ENCODE results near the gene FLCN. TPM values are rescaled to one million over a fixed set of nuclear protein-coding genes. Genes with fewer than 3 reads are reported as not detected.

FLCN gene
- total and polyA plus RNA-seq, 2 experiments from 2014 or later, result 12.1 to 36.6 TPM

DNA sequence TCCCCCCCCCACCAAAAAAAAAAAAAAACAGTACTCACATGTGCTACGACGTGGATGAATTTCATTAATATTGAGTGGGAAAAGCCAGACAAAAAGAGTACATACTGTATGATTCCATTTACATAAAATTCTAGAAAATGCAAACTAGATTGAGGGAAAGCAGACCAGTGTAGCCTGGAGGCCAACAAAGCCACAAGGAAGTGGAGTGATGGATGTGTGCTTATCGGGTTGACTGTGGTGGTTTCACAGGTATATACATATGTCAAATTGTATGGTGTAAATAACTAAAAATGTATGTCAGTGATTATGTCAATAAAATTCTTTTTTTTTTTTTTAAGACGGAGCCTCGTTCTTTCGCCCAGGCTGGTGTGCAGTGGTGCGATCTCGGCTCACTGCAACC lies 29.0 kb downstream of the FLCN start (continued):
- no peak for TF ChIP-seq JUNB (IDR thresholded peaks at IDR 0.05; ENCODE audit: unreplicated experiment)

DNA sequence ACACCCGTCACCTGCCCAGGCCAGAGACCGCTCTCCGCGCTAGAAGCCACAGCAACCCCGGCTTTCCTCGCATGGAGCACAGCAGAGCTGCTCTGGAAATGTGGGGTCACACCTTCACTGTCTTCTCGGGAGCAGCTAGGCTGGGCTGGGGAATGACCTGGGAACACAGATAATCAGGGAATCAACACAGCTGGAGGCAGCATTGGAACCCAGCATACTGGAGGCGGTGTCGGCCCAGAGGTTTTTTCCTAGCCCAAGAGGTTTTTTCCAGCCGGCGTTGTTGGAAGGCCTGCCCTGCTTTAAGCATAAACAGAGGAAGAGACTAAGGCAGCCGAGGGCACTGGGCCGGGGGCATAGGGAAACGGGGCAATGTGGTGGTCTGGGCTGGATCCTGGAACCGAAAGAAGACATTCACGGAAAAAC lies 30.0 kb downstream of the FLCN start:
- Histone ChIP-seq H3K79me2 (replicated peaks; ENCODE audit: insufficient read depth) (no peaks in the 10 kb centered on the region), H3K4me1 (ENCODE audit: insufficient read depth) (no peaks in the 10 kb centered on the region), H3K9me2 (ENCODE audit: insufficient read depth) (no peaks in the 10 kb centered on the region), H2AFZ (no peak overlapping the region), H3K27me3 (ENCODE audit: insufficient read depth) (no peaks in the 10 kb centered on the region), H3K27ac (ENCODE audit: low read depth) (no peak overlapping the region), H3K4me2 (no peak overlapping the region), H3F3A (replicated peaks; ENCODE audit: low read depth) (peaks cover 6% of the 10 kb centered on the region; the same call in 1 of the 2 replicates), H3K4me3 (no peak overlapping the region), H4K20me1 (replicated peaks; ENCODE audit: insufficient read depth) (no peaks in the 10 kb centered on the region; the same call in 1 of the 2 replicates), H3K36me3 (ENCODE audit: insufficient read depth) (no peaks in the 10 kb centered on the region)
- DNase-seq (ENCODE audit: low spot score) (no peak), ATAC-seq (no peak)
- Mint-ChIP-seq H3K36me3 (ENCODE audit: low read depth) (no peaks in the 10 kb centered on the region; the same call in 2 of the 3 replicates), H3K4me1 (no peaks in the 10 kb centered on the region; the same call in 2 of the 3 replicates), H3K9me3 (no peaks in the 10 kb centered on the region), H3K27me3 (ENCODE audit: insufficient read depth, low read depth, poor library complexity) (peaks cover 19% of the 10 kb centered on the region), H3K27ac (no peak overlapping the region), H3K4me3 (no peak overlapping the region)
- no peak for TF ChIP-seq CREB1 (CRISPR knock-in tag; IDR thresholded peaks at IDR 0.05; ENCODE audit: low read depth)
- no peak for TF ChIP-seq JUNB (IDR thresholded peaks at IDR 0.05; ENCODE audit: unreplicated experiment)
- TF ChIP-seq EZH2 (IDR thresholded peaks at IDR 0.05; ENCODE audit: low read depth, unreplicated experiment), result no peak
- TF ChIP-seq ZNF114 (CRISPR knock-in tag; IDR thresholded peaks at IDR 0.05), result no peak
- TF ChIP-seq, protein P1, sequence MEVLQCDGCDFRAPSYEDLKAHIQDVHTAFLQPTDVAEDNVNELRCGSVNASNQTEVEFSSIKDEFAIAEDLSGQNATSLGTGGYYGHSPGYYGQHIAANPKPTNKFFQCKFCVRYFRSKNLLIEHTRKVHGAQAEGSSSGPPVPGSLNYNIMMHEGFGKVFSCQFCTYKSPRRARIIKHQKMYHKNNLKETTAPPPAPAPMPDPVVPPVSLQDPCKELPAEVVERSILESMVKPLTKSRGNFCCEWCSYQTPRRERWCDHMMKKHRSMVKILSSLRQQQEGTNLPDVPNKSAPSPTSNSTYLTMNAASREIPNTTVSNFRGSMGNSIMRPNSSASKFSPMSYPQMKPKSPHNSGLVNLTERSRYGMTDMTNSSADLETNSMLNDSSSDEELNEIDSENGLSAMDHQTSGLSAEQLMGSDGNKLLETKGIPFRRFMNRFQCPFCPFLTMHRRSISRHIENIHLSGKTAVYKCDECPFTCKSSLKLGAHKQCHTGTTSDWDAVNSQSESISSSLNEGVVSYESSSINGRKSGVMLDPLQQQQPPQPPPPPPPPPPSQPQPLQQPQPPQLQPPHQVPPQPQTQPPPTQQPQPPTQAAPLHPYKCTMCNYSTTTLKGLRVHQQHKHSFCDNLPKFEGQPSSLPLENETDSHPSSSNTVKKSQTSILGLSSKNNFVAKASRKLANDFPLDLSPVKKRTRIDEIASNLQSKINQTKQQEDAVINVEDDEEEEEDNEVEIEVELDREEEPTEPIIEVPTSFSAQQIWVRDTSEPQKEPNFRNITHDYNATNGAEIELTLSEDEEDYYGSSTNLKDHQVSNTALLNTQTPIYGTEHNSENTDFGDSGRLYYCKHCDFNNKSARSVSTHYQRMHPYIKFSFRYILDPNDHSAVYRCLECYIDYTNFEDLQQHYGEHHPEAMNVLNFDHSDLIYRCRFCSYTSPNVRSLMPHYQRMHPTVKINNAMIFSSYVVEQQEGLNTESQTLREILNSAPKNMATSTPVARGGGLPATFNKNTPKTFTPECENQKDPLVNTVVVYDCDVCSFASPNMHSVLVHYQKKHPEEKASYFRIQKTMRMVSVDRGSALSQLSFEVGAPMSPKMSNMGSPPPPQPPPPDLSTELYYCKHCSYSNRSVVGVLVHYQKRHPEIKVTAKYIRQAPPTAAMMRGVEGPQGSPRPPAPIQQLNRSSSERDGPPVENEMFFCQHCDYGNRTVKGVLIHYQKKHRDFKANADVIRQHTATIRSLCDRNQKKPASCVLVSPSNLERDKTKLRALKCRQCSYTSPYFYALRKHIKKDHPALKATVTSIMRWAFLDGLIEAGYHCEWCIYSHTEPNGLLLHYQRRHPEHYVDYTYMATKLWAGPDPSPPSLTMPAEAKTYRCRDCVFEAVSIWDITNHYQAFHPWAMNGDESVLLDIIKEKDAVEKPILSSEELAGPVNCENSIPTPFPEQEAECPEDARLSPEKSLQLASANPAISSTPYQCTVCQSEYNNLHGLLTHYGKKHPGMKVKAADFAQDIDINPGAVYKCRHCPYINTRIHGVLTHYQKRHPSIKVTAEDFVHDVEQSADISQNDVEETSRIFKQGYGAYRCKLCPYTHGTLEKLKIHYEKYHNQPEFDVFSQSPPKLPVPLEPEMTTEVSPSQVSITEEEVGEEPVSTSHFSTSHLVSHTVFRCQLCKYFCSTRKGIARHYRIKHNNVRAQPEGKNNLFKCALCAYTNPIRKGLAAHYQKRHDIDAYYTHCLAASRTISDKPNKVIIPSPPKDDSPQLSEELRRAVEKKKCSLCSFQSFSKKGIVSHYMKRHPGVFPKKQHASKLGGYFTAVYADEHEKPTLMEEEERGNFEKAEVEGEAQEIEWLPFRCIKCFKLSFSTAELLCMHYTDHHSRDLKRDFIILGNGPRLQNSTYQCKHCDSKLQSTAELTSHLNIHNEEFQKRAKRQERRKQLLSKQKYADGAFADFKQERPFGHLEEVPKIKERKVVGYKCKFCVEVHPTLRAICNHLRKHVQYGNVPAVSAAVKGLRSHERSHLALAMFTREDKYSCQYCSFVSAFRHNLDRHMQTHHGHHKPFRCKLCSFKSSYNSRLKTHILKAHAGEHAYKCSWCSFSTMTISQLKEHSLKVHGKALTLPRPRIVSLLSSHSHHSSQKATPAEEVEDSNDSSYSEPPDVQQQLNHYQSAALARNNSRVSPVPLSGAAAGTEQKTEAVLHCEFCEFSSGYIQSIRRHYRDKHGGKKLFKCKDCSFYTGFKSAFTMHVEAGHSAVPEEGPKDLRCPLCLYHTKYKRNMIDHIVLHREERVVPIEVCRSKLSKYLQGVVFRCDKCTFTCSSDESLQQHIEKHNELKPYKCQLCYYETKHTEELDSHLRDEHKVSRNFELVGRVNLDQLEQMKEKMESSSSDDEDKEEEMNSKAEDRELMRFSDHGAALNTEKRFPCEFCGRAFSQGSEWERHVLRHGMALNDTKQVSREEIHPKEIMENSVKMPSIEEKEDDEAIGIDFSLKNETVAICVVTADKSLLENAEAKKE (CRISPR knock-in tag; IDR thresholded peaks at IDR 0.05), result no peak
- TF ChIP-seq ZNF331 (CRISPR knock-in tag; IDR thresholded peaks at IDR 0.05; ENCODE audit: low read depth), result no peak
- TF ChIP-seq, protein P2, sequence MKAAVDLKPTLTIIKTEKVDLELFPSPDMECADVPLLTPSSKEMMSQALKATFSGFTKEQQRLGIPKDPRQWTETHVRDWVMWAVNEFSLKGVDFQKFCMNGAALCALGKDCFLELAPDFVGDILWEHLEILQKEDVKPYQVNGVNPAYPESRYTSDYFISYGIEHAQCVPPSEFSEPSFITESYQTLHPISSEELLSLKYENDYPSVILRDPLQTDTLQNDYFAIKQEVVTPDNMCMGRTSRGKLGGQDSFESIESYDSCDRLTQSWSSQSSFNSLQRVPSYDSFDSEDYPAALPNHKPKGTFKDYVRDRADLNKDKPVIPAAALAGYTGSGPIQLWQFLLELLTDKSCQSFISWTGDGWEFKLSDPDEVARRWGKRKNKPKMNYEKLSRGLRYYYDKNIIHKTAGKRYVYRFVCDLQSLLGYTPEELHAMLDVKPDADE (IDR thresholded peaks at IDR 0.05), result no peak

All from GM23338 (cell line).